HG02970 (cell line): Measurements from ENCODE around the gene ARHGEF33.

Experiments
- ATAC-seq: cut with Tn5 transposase; IDR thresholded peaks from one replicate; pipeline ENCODE4 v1.9.1; 2021; ENCODE audit warnings: mild to moderate bottlenecking, moderate library complexity, moderate number of reproducible peaks; ENCODE audit not compliant: unreplicated experiment, low FRiP score

Gene ARHGEF33

DNA sequence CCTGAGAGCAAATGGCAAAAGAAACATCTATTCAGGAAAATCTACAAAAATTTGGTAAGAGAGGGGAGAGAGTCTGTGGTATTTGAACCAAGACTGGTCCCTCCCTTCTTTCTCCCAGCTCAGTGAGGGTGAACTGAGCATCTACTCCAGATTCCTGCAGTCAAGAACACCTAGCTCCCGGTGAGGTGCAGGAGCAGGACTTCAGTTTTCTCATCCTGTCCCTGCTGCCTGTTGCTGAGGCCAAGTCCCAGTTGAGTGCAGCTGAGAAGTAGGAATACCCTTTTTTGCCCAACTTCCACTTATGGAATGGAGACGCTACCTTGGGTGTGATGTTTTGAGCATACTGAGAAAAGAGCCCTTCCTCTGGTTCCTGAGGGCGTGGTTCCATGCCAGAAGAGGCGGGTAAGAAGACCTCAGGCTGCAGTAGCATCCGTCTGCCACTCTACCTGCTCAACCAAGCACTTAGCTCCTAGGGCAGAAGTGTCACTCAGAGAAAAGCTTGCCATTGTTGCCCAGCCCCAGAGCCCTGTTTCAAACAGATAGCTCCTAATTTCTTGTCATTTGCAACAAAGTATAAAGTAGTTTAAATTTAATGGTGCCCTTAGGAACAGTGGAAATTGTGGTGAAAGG lies 118.3 kb downstream of the ARHGEF33 start:
- ATAC-seq: no peak

GRCh38 chr2:39008665-39009064 lies 119.0 kb downstream of the ARHGEF33 start:
- no peak for ATAC-seq

- no peak for ATAC-seq
Observed at GRCh38 chr2:39013871-39014270, 124.2 kb downstream of the ARHGEF33 start.

- ATAC-seq: no peak
Observed at GRCh38 chr2:39015424-39015823, 125.7 kb downstream of the ARHGEF33 start.

- no peak for ATAC-seq
Observed at GRCh38 chr2:39017334-39017733, 127.7 kb downstream of the ARHGEF33 start.

GRCh38 chr2:39018638-39019037 lies 129.0 kb downstream of the ARHGEF33 start:
- no peak for ATAC-seq

GRCh38 chr2:39020383-39020782 lies 130.7 kb downstream of the ARHGEF33 start:
- no peak for ATAC-seq

- no peak for ATAC-seq
Observed at GRCh38 chr2:39022642-39023235, 133.1 kb downstream of the ARHGEF33 start.

DNA sequence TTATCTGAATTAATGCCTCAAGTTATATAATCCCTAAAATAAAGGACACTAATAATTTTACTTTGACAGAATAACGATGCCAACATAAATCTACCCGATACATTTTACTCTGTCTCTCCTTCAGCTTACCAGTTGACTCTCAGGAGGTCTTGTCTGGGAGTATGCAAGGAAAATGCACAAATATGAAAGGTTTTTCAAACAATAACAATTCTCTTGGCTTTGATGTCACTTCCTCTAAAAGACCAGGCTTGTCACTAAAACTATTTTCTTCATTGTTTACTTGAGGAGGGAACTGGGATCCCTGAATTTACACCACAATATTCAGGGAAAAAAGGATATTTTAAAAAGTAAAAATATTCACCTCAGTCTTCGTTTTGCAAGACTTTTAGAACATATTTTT lies 134.0 kb downstream of the ARHGEF33 start:
- ATAC-seq: no peak

- no peak for ATAC-seq
Observed at GRCh38 chr2:39024833-39025232, 135.2 kb downstream of the ARHGEF33 start.
